GM12865 (cell line): Measurements from ENCODE around the gene PAX6.

Experiments used
- DNase-seq: peaks from one replicate; pipeline ENCODE4 v3.0.0; 2010; ENCODE audit warnings: low read depth
- H3K4me3 ChIP-seq: 2 replicates; pipeline ENCODE4 v1.5.1; 2011; ENCODE audit warnings: mild to moderate bottlenecking, low read depth, low read length, control low read depth
- TF ChIP-seq, protein P1 (sequence below): IDR thresholded peaks from 2 replicates; pipeline ENCODE4 v1.5.1; 2011; ENCODE audit warnings: low read length, control low read depth, low read depth, inconsistent platforms; ENCODE audit not compliant: insufficient read depth; ENCODE audit errors: missing control alignments

The PAX6 gene

DNA sequence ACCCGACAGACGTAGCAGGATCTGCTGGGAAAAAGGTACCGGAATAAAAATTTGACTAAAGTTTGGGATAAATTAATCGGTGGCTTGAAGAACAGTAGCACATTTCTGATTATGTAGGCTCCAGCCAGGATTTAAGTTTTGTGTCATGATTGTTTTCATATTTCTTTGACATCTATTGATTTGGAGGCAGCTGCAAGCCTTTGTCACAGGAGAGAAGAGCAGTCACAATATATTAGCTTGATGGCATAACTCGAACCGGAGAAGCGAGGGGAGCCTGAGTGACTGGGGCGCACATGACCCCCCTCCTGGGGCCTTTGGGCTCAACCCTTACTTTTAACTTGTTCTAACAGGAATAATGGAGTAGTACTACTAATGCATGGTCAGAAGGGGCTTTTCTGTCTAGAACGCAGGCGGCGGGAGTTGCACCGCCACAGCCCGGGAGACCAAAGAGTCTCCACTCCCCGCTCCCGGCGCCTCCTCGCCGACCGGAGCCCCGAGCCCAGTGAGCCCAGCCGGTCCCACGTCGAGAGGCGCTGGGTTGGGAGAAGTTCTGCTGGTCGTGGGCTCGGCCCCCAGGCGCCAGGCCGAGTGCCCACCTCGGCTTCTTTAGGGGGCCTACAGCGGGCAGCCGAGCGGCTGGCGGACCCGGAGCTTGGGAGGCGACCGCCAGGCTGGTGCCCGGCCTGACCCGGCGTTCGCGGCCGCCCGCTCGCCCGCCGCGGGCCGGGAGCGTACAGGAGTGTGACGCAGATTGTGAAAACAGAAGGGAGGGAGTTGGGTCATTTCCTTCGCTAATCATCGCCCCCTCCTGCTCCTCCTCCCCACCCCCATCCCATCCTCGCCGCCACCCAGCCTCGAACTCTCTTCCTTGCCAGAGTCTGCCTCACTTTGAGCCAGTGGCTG lies 15.7 kb upstream of the PAX6 start:
- H3K4me3 ChIP-seq, result no peak overlapping the region
- TF ChIP-seq, protein P1, sequence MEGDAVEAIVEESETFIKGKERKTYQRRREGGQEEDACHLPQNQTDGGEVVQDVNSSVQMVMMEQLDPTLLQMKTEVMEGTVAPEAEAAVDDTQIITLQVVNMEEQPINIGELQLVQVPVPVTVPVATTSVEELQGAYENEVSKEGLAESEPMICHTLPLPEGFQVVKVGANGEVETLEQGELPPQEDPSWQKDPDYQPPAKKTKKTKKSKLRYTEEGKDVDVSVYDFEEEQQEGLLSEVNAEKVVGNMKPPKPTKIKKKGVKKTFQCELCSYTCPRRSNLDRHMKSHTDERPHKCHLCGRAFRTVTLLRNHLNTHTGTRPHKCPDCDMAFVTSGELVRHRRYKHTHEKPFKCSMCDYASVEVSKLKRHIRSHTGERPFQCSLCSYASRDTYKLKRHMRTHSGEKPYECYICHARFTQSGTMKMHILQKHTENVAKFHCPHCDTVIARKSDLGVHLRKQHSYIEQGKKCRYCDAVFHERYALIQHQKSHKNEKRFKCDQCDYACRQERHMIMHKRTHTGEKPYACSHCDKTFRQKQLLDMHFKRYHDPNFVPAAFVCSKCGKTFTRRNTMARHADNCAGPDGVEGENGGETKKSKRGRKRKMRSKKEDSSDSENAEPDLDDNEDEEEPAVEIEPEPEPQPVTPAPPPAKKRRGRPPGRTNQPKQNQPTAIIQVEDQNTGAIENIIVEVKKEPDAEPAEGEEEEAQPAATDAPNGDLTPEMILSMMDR, result no peak
- no peak for DNase-seq

DNA sequence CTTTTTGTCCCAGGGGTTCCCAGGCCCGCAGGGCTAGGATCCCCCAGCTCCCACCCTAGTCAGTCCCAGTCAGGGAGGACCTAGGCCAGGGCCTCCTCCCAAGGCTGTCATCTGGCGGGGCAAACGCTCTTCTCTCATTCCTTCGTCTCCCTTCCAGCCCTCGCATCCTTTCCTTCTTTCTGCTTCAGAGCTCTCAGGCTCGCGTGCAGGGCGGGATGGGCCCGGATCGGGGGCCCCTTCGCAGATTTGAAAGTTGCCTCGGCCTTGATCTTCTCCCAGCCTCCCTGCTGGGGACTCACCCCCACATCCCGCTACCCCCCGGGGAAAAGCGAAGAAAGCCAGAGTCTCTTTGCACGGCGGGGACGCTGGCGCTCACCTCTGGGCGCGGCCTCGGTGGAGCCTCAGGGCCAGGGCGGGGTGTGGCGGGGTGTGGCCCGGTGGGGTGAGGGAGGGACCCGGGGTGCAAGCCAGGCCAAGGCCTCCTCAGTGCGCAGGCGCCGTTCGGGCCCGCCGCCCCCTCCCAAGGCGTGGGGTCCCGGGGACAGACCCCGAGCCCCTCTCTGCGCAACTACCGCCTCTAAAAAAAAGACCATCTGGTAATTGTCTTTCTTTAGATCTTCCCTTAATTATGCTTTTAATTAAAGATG lies 14.8 kb upstream of the PAX6 start:
- DNase-seq, result no peak
- TF ChIP-seq, protein P1, result no peak
- H3K4me3 ChIP-seq, result no peak overlapping the region

DNA sequence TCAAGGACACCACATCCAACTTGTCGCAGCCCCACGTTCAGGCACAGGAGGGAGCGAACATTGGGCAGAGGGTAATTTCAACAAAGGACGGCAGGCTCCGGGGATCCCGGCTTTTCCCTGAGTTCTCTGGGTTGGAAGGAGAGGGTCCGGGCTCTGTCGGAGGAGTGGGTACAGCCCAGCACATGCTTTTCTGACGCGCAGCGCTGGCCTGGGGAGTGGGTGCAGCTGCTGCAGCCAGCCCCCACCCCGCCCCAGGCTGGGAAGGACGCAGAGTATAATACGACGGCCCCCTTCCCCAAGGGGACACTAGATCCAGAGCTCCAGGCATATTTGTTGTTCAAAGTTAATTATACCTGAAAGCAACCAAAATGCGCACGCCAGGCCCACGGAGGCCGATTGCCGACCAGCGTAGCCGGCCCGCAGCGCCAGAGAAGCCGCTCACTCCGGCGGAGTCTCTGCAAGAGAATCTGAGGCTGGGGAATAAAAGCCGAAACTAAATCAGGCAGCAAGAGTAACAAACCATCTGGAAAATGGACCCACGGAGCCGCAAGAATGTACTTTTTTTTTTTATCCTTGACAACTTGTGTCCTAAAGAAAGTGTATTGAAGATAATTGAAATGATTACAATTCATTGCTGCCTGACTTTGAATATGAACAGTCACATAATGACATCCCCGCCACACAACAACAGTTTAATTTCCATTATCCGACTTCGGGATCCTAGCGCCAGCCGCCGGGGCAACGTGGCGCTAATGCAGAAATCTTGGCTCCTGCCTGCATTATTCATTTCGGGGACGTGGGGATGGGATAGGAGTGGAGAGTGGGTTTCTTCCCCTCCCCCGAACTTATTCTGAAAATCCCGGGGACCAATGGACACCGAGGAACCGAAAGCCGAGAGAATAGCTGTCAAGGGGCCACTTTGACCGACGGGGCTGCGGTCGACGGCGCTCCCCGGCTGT lies 14.0 kb upstream of the PAX6 start:
- TF ChIP-seq, protein P1, result no peak
- no peak overlapping the region for H3K4me3 ChIP-seq
- DNase-seq, result no peak

DNA sequence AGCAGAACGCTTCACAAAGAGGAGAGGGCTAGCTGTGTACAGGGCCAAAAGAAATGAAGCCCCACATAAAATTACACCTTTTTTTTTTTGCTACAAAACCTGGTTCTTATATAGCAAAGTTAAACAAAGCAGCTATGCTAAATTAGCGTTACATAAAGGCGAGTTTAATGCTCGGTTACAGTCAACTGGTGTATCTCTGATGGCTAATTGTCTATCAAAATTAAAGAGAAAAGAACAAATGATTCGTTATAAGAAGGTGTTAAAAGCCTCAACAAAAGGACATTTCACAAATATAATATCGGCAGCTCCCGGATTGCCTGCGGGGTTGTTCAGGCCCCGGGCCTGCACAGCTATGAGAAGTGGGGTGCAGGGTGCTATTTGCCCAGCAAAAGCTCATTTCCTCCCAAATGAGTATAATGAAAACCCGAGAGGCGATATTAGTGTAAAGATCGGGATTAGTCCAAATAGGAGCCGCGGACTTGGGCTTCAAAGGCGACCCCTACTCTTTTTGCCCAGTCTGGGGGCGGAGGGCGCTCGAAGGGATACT lies 13.3 kb upstream of the PAX6 start:
- H3K4me3 ChIP-seq, result no peak overlapping the region
- TF ChIP-seq, protein P1, result no peak
- no peak for DNase-seq

DNA sequence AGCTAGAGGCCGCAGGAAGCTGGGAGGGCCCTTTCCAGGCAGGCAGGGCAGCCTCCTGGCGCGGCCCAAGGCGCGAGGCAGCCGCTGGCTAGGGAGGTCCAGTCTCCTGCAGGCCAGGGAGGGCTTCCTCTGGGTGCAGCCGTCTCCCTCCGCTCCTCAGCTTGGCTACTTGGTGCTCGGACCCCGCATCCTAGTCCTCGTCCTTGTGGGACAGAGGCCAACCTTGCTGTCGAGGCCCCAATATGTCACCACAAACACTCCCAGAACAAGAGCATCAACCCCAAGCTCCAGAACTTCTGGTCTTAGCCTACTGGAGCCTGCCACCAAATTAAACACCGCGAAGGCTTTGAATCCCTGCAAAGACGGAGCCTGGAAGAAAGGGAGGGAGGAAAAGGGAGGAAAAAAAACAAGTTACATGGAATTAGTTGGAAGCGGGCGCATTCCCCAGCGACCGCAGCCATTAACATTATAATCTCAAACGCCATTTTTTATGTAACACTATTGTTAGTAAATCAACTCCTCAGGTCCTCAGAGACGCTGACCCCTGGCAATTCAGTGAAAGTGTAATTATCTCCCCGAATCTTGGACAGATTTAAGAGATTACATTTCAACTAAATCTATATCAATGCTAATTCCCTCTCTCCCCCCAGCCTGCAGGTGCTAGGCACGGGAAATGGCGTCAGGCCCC lies 12.7 kb upstream of the PAX6 start:
- DNase-seq, result no peak
- no peak overlapping the region for H3K4me3 ChIP-seq
- TF ChIP-seq, protein P1, result no peak

DNA sequence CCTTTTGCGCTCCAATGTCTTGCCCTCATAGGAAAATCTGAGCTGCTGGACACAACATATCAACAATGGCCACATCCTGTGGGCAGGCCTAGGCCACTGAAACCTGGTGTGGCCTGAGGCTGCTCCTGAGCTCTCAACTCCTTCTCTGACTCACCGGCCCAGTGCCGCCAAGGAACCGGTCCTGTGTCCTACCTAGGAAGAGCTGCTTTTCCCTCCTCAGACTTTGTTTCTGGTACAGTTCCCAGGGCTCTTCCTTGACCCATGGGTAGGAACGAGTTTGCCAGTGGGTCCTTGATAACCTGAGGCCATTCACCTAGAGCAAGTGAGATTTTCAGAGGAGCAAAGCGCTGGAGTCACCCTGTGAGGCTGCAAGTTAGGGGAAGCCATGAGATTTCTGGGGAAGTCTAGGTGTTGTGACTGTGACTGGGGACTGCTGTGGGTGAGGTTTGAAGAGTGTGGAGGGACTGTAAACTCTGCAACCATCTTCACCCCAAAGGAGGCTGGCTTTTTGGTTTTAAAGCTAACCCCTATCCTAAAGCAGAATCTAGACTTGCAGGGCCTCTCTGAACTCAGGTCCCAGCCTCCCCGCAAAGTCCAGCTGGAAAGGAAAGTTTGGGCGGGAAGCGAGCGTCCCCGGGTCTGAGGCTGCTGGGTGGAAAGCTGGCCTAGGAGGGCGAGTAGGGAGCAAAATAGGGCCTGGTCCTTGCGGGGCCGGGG lies 12.0 kb upstream of the PAX6 start:
- DNase-seq, result no peak
- TF ChIP-seq, protein P1, result no peak
- no peak overlapping the region for H3K4me3 ChIP-seq
